ENCODE data around the gene PRR36.

The PRR36 gene

GRCh38 chr19:7863157-7863970 lies 10.8 kb downstream of the PRR36 start:
- H3K4ac ChIP-seq (ENCODE audit: low read length) = no peak overlapping the region
- H3K79me1 ChIP-seq (ENCODE audit: low read depth, low read length) = peaks cover 2% of the 10 kb centered on the region
- peak overlapping the region in 1 of 2 donors; percentile 78 for H3K4me3 ChIP-seq (ENCODE audit: low read length in 2 of 2)
- H2AK5ac ChIP-seq (ENCODE audit: low read depth, low read length) = peak overlapping the region; percentile 91
- peak overlapping the region; percentile 82 for H4K8ac ChIP-seq (ENCODE audit: low read depth, low read length)
- H2AFZ ChIP-seq (ENCODE audit: low read length) = no peak overlapping the region
- peak overlapping the region; percentile 44 for H2BK120ac ChIP-seq (ENCODE audit: low read depth, low read length)
- H3K9me3 ChIP-seq (replicated peaks in 1 of 2; ENCODE audit: control insufficient read depth in 2 of 2, insufficient read depth in 1 of 2, low read depth in 1 of 2, low read length in 2 of 2) = no peaks in the 10 kb centered on the region
- peak overlapping the region; percentile 71 for H3K9ac ChIP-seq (ENCODE audit: low read depth, low read length, poor library complexity)
- peak overlapping the region; percentile 73 for H2BK12ac ChIP-seq (ENCODE audit: low read length)
- peaks cover 2 to 12% of the 10 kb centered on the region in 2 donors for H3K36me3 ChIP-seq (replicated peaks in 1 of 2; ENCODE audit: control insufficient read depth in 2 of 2, insufficient read depth in 2 of 2, low read length in 2 of 2)
- WGBS, 2 donors (ENCODE audit: extremely low coverage in 2 of 2, insufficient read length in 2 of 2, insufficient replicate concordance in 1 of 2) = no CpG with 5 or more reads among the region's 83 CpGs
- peak overlapping the region; percentile 81 for H2BK15ac ChIP-seq (ENCODE audit: low read length)
- peak overlapping the region; percentile 66 for H3K18ac ChIP-seq (ENCODE audit: low read length)
- peak overlapping the region; percentile 94 for H3K4me2 ChIP-seq (ENCODE audit: insufficient read depth, low read length, poor library complexity, severe bottlenecking)
- H3K23ac ChIP-seq (ENCODE audit: low read depth, low read length, poor library complexity) = peak overlapping the region; percentile 80
- H4K91ac ChIP-seq (ENCODE audit: low read depth, low read length, poor library complexity) = no peak overlapping the region
- no peak overlapping the region for H3K27ac ChIP-seq (replicated peaks; ENCODE audit: low read length)
- no peak for DNase-seq (ENCODE audit: low spot score)
- H2BK5ac ChIP-seq (ENCODE audit: low read length) = peak overlapping the region; percentile 35
- peaks cover 11 to 17% of the 10 kb centered on the region in 2 donors for H3K4me1 ChIP-seq (ENCODE audit: control insufficient read depth in 2 of 2, insufficient read depth in 1 of 2, low read depth in 1 of 2, low read length in 2 of 2)
- H3K27me3 ChIP-seq (ENCODE audit: control insufficient read depth in 3 of 3, insufficient read depth in 3 of 3, low read depth in 1 of 3, low read length in 3 of 3) = peaks cover 0 to 47% (median 12%) of the 10 kb centered on the region in 3 experiments
- H3K14ac ChIP-seq (ENCODE audit: low read length) = peak overlapping the region; percentile 71

DNA sequence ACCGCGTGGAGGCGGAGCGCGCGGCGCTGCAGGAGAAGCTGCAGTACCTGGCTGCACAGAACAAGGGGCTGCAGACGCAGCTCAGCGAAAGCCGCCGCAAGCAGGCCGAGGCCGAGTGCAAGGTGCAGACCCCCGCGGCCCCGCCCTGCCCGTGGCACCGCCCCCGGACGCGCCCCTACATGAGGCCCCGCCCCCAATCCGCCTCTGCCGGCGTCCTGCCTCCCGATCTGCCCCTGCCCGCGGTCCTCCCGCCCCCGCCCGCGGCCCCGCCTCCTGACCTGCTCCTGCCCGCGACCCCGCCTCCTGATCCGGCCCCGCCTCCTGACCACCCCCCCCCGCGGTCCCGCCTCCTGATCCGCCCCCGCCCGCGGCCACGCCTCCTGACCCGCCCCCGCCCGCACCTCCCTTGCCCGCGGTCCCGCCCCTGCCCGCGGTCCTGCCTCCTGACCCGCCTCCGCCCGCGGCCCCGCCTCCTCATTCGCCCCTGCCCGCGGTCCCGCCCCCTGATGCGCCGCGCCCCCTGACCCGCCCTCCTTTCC lies 11.7 kb downstream of the PRR36 start:
- Histone ChIP-seq H4K91ac (ENCODE audit: low read depth, low read length, poor library complexity) (no peak overlapping the region), H3K27ac (replicated peaks; ENCODE audit: low read length) (no peak overlapping the region), H4K8ac (ENCODE audit: low read depth, low read length) (no peak overlapping the region), H3K79me1 (ENCODE audit: low read depth, low read length) (peaks cover 2% of the 10 kb centered on the region), H2AK5ac (ENCODE audit: low read depth, low read length) (no peak overlapping the region), H3K4ac (ENCODE audit: low read length) (no peak overlapping the region), H3K4me2 (ENCODE audit: insufficient read depth, low read length, poor library complexity, severe bottlenecking) (peak overlapping the region; percentile 99), H3K9ac (ENCODE audit: low read depth, low read length, poor library complexity) (peak overlapping the region; percentile 95), H2BK5ac (ENCODE audit: low read length) (peak overlapping the region; percentile 53), H3K18ac (ENCODE audit: low read length) (peak overlapping the region; percentile 96), H3K4me3 (ENCODE audit: low read length in 2 of 2) (peak overlapping the region; percentile 29 to 82), H3K14ac (ENCODE audit: low read length) (peak overlapping the region; percentile 82), H3K36me3 (replicated peaks in 1 of 2; ENCODE audit: control insufficient read depth in 2 of 2, insufficient read depth in 2 of 2, low read length in 2 of 2) (peaks cover under 1 to 3% of the 10 kb centered on the region in 2 donors), H3K9me3 (replicated peaks in 1 of 2; ENCODE audit: control insufficient read depth in 2 of 2, insufficient read depth in 1 of 2, low read depth in 1 of 2, low read length in 2 of 2) (no peaks in the 10 kb centered on the region), H3K27me3 (ENCODE audit: control insufficient read depth in 3 of 3, insufficient read depth in 3 of 3, low read depth in 1 of 3, low read length in 3 of 3) (peaks cover 0 to 47% (median 12%) of the 10 kb centered on the region in 3 experiments), H2BK120ac (ENCODE audit: low read depth, low read length) (no peak overlapping the region), H2BK12ac (ENCODE audit: low read length) (peak overlapping the region; percentile 58), H2BK15ac (ENCODE audit: low read length) (peak overlapping the region; percentile 96), H2AFZ (ENCODE audit: low read length) (peak overlapping the region; percentile 45), H3K4me1 (ENCODE audit: control insufficient read depth in 2 of 2, insufficient read depth in 1 of 2, low read depth in 1 of 2, low read length in 2 of 2) (peaks cover 11 to 20% of the 10 kb centered on the region in 2 donors), H3K23ac (ENCODE audit: low read depth, low read length, poor library complexity) (peak overlapping the region; percentile 97)
- WGBS, 2 donors (ENCODE audit: extremely low coverage in 2 of 2, insufficient read length in 2 of 2, insufficient replicate concordance in 1 of 2) = no CpG with 5 or more reads among the region's 67 CpGs
- DNase-seq (ENCODE audit: low spot score) = peak; percentile 93

- Histone ChIP-seq H3K4me2 (ENCODE audit: insufficient read depth, low read length, poor library complexity, severe bottlenecking) (peak overlapping the region; percentile 99), H3K36me3 (replicated peaks in 1 of 2; ENCODE audit: control insufficient read depth in 2 of 2, insufficient read depth in 2 of 2, low read length in 2 of 2) (no peaks in the 10 kb centered on the region), H2AFZ (ENCODE audit: low read length) (peak overlapping the region; percentile 45), H3K79me1 (ENCODE audit: low read depth, low read length) (peaks cover 2% of the 10 kb centered on the region), H3K4me1 (ENCODE audit: control insufficient read depth in 2 of 2, insufficient read depth in 1 of 2, low read depth in 1 of 2, low read length in 2 of 2) (peaks cover 7 to 20% of the 10 kb centered on the region in 2 donors), H2BK5ac (ENCODE audit: low read length) (peak overlapping the region; percentile 53), H2AK5ac (ENCODE audit: low read depth, low read length) (peak overlapping the region; percentile 94), H3K23ac (ENCODE audit: low read depth, low read length, poor library complexity) (peak overlapping the region; percentile 97), H2BK12ac (ENCODE audit: low read length) (peak overlapping the region; percentile 58), H3K18ac (ENCODE audit: low read length) (peak overlapping the region; percentile 96), H3K14ac (ENCODE audit: low read length) (peak overlapping the region; percentile 94), H4K8ac (ENCODE audit: low read depth, low read length) (peak overlapping the region; percentile 82), H3K27me3 (ENCODE audit: control insufficient read depth in 3 of 3, insufficient read depth in 3 of 3, low read depth in 1 of 3, low read length in 3 of 3) (peaks cover 0 to 51% (median 12%) of the 10 kb centered on the region in 3 experiments), H4K91ac (ENCODE audit: low read depth, low read length, poor library complexity) (no peak overlapping the region), H2BK15ac (ENCODE audit: low read length) (peak overlapping the region; percentile 96), H3K27ac (replicated peaks; ENCODE audit: low read length) (no peak overlapping the region), H3K4ac (ENCODE audit: low read length) (peak overlapping the region; percentile 66), H3K9me3 (replicated peaks in 1 of 2; ENCODE audit: control insufficient read depth in 2 of 2, insufficient read depth in 1 of 2, low read depth in 1 of 2, low read length in 2 of 2) (no peaks in the 10 kb centered on the region), H3K4me3 (ENCODE audit: low read length in 2 of 2) (peak overlapping the region; percentile 29 to 82), H2BK120ac (ENCODE audit: low read depth, low read length) (no peak overlapping the region), H3K9ac (ENCODE audit: low read depth, low read length, poor library complexity) (peak overlapping the region; percentile 95)
- DNase-seq (ENCODE audit: low spot score) = no peak
- no CpG with 5 or more reads among the region's 63 CpGs for WGBS, 2 donors (ENCODE audit: extremely low coverage in 2 of 2, insufficient read length in 2 of 2, insufficient replicate concordance in 1 of 2)
Measured at GRCh38 chr19:7861619-7862412, 12.4 kb downstream of the PRR36 start.
